Duodenal mucosa (tissue), 2 donors: ENCODE measurements around the gene TMEM131.

Experiments
- H3K27ac ChIP-seq: one replicate; pipeline ENCODE4 v1.7.0; 2013; ENCODE audit warnings: low read depth, low read length
- H3K27me3 ChIP-seq, 2 donors: one replicate each; pipeline ENCODE4 v1.7.0; 2013; ENCODE audit warnings: low read length in 2 of 2, control low read depth in 1 of 2; ENCODE audit not compliant: insufficient read depth in 2 of 2, control insufficient read depth in 1 of 2
- H3K36me3 ChIP-seq, 2 donors: one replicate each; pipeline ENCODE4 v1.7.0; 2013; ENCODE audit warnings: low read length in 2 of 2, control low read depth in 1 of 2; ENCODE audit not compliant: insufficient read depth in 2 of 2, control insufficient read depth in 1 of 2
- H3K4me1 ChIP-seq, 2 donors: one replicate each; pipeline ENCODE4 v1.7.0; 2013; ENCODE audit warnings: low read length in 2 of 2, control low read depth in 1 of 2; ENCODE audit not compliant: insufficient read depth in 2 of 2, control insufficient read depth in 1 of 2
- H3K4me3 ChIP-seq, 2 donors: one replicate each; pipeline ENCODE4 v1.7.0; 2013; ENCODE audit warnings: low read length in 2 of 2, low read depth in 1 of 2
- H3K9ac ChIP-seq, 2 donors: one replicate each; pipeline ENCODE4 v1.7.0; 2013; ENCODE audit warnings: low read length in 2 of 2, low read depth in 1 of 2
- H3K9me3 ChIP-seq, 2 donors: one replicate each; pipeline ENCODE4 v1.7.0; 2013; ENCODE audit warnings: low read length in 2 of 2, control low read depth in 1 of 2; ENCODE audit not compliant: control insufficient read depth in 1 of 2

Gene TMEM131

DNA sequence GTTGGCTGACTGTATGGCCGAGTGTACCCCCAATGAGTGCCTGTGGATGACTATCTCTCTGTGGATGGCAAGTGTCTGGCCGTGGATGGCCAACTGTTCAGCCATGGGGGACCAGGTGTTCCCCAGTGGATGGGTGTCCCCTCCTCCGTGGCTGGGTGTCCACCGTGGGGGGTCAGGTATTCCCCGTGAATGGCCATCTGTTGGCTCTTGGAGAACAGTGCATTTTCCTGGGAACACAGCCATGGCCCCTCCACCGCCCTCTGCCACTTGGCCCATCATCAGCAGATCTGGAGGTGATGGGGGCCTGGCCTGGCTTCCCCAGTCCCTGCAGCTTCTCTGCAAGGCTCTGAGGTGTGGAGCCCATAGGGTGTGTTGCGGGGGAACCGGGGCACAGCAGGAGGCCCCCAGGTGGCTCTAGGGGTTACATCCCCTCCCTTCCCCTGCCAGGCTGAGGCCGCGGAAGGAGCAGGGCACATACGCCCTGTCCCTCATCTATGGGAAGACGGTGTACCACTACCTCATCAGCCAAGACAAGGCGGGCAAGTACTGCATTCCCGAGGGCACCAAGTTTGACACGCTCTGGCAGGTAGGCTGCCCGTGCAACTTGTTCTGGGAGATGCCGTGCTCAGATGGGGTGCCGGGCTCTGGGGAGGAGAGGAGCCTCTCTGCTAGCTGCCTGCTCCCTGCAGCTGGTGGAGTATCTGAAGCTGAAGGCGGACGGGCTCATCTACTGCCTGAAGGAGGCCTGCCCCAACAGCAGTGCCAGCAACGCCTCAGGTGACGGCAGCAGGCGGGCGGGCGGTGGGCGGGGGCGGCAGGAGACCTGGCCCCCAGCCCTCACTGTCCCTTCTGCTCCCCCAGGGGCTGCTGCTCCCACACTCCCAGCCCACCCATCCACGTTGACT lies 263.1 kb downstream of the TMEM131 start:
- Histone ChIP-seq H3K4me3 (no peak overlapping the region), H3K27me3 (no peaks in the 10 kb centered on the region), H3K27ac (no peak overlapping the region), H3K4me1 (peaks cover 0 to 9% of the 10 kb centered on the region in 2 donors), H3K9me3 (no peaks in the 10 kb centered on the region), H3K9ac (no peak overlapping the region), H3K36me3 (no peaks in the 10 kb centered on the region)

DNA sequence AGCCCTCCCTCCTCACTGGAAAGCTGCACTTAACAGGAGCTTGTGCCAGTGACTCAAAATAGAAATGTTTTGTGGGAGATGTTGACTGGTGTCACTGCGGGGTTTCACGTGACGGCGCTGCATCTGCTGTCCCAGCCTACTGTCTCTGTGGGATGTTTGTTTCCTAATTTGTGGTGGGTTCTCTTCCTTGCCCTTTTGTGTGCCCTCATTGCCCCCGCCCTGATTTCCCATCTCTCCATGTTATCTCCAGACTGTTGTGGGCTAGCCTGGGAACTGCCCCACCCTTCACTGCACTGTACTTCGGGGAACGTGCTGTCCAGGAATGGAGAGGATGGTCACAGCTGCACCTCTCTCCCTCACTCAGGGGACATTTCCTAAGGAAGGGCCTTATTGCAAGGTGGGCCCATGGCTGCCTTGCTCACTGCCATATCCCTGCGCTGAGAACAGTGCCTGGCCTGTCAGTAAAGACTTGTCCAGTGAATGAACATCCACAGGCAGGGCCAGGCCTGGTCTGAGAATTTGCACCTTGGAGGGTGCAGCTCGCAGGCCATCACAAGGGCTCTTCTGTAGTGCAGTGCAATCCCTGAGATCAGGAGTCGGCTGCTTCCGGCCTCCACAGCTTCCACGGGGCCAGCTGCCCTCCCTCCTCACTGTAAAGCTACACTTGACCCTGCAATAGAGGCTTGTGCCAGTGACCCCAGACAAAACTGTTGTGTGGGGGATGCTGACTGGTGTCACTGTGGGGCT lies 264.3 kb downstream of the TMEM131 start:
- peaks cover 0 to 4% of the 10 kb centered on the region in 2 donors for H3K36me3 ChIP-seq
- H3K4me1 ChIP-seq: peaks cover 0 to 9% of the 10 kb centered on the region in 2 donors
- H3K27ac ChIP-seq: no peak overlapping the region
- no peak overlapping the region for H3K9ac ChIP-seq
- no peak overlapping the region for H3K4me3 ChIP-seq
- H3K9me3 ChIP-seq: no peaks in the 10 kb centered on the region
- H3K27me3 ChIP-seq: no peaks in the 10 kb centered on the region

DNA sequence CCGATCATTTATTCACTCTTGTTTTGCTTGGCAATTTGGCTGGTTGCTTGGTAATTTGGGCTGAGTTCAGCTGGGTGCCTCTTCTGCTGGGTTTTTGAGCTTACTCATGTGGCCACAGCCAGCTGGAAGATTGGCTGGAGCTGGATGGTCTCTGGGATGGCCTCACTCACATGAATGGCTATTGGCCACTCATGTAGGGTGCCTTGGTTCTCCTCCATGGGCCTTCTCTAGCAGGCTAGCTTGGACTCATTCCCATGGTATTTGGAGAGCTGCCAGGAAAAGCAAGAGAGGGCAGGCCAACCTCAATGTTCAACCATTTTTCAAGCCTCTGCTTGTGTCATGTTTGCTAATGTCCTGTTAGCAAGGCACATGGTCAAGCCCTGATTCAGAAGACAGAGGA lies 265.5 kb downstream of the TMEM131 start:
- Histone ChIP-seq H3K4me1 (peaks cover 0 to 9% of the 10 kb centered on the region in 2 donors), H3K27me3 (no peaks in the 10 kb centered on the region), H3K4me3 (no peak overlapping the region), H3K9ac (no peak overlapping the region), H3K27ac (no peak overlapping the region), H3K36me3 (peaks cover 0 to 4% of the 10 kb centered on the region in 2 donors), H3K9me3 (no peaks in the 10 kb centered on the region)

DNA sequence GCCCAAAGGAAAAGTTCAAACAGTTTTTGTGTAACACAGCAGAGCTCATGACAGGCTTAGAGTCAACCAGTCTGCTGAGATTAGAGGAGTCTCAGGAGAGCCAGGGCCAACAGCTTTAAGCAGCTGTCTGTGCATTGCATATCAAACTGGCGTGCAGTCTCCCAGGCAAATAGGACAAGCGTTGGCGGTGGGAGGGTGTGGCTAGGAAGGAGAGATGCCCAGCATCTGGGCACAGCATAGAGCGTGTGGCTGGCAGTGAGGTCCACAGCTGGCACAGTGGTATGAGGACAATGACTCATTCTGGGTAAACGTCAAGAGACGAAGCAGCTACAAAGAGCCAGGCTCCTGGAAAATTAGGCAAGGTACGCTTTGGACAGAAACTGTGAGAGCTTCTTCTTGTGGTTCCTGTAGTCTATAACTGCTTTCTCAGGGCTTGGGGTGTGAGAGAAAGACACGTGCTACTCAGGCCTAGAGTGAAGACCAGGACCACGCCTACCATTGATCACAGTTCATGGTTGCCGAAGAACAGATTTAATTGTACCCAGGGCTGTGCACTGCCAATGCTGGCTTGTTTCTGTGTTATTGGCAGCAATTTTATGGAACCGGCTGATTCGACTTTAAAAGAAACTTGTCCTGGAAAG lies 267.5 kb downstream of the TMEM131 start:
- Histone ChIP-seq H3K36me3 (peaks cover 0 to 4% of the 10 kb centered on the region in 2 donors), H3K27ac (no peak overlapping the region), H3K9me3 (no peaks in the 10 kb centered on the region), H3K4me3 (no peak overlapping the region), H3K9ac (no peak overlapping the region), H3K27me3 (no peaks in the 10 kb centered on the region), H3K4me1 (peaks cover 0 to 9% of the 10 kb centered on the region in 2 donors)

DNA sequence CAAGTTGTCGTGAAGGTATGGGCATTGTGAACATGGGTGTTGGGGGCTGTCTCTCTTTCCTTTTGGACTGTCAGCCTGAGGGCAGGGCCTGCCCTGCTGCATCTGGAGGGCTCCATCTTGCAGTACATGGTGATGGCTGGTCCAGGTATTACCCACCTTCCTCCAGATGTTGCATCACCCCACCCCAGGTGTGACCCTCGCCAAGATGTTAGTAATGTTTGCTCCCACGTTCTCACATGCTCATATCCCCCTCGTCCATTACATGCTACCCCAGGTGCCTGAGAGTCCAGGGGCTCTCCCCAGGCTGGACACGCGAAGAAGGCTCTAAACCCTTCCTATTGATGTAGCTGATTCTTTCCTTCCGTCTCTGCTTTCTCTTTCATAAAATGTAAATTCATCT lies 268.5 kb downstream of the TMEM131 start:
- H3K9me3 ChIP-seq: no peaks in the 10 kb centered on the region
- no peak overlapping the region for H3K9ac ChIP-seq
- no peak overlapping the region for H3K27ac ChIP-seq
- H3K4me1 ChIP-seq: peaks cover 0 to 9% of the 10 kb centered on the region in 2 donors
- H3K36me3 ChIP-seq: peaks cover 0 to 4% of the 10 kb centered on the region in 2 donors
- no peaks in the 10 kb centered on the region for H3K27me3 ChIP-seq
- H3K4me3 ChIP-seq: no peak overlapping the region

DNA sequence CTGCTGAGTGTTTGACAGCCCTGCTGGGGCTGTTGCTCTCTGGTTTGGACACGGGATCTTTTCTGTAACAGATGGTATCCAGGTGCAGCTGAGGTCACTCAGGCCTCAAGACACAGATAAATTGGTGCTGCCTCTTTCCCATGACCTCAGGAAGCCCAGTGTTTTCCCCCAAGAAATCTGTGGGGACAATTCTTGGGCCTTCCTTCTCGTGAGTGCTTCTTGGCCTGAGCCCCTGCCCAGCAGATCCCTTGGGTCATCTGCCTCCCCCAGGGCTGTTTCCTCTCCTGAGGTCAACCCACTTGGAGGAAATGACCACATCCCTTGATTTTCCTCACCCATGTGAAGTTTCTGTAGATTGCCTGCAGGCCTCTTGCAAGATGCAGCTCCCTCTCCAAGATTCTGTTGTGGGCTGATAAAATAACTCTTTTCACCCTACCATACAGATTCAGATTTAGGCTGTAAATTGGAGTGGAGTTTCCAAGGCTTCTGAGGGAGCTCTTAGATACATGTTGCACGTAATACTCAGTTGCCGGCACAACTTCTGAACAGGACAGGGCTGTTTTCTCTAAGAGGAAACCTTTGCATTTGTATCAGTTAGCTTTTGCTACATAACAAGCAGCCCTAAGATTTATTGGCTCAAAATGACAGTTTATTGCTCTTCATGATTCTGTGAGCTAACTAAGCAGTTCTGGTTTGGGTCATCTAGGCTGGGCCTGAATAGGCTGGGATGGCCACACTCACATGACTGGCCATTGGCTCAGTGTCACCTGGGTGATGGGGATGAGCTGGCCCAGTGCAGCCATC lies 269.3 kb downstream of the TMEM131 start:
- Histone ChIP-seq H3K9me3 (no peaks in the 10 kb centered on the region), H3K4me3 (no peak overlapping the region), H3K4me1 (peaks cover 0 to 9% of the 10 kb centered on the region in 2 donors), H3K27ac (no peak overlapping the region), H3K9ac (no peak overlapping the region), H3K27me3 (no peaks in the 10 kb centered on the region), H3K36me3 (peaks cover 0 to 4% of the 10 kb centered on the region in 2 donors)

DNA sequence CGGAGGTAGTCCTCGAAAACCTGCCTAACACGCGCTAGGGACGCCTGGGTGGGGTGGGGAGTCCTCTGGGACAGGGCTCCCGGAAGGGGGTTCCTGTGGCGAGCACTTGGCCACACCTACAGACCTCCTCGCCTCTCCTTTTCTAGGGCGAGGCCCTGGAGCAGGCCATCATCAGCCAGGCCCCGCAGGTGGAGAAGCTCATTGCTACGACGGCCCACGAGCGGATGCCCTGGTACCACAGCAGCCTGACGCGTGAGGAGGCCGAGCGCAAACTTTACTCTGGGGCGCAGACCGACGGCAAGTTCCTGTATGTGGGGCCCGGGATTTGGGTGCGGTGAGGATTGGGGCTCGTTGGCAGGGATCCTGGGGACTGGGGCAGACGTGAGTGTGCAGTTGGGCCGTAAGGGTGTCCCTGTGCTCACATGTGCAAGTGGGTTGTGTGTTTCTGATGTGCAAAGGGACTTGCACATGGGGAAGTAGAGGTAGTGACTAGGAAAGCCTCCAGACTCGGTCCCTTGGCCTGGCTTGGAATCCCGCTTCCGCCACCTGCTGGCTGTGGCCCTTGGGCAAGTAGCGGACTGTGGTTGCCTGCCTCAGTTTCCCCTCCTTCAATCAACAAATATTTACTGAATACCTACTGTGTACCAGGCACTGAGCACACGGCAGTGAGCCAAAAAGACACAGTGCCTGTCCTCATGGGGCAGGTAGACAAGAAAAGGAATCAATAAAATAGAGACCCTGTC lies 270.6 kb downstream of the TMEM131 start:
- no peak overlapping the region for H3K4me3 ChIP-seq
- peaks cover 0 to 9% of the 10 kb centered on the region in 2 donors for H3K4me1 ChIP-seq
- peaks cover 0 to 4% of the 10 kb centered on the region in 2 donors for H3K36me3 ChIP-seq
- no peaks in the 10 kb centered on the region for H3K9me3 ChIP-seq
- H3K9ac ChIP-seq: no peak overlapping the region
- H3K27me3 ChIP-seq: no peaks in the 10 kb centered on the region
- H3K27ac ChIP-seq: no peak overlapping the region

DNA sequence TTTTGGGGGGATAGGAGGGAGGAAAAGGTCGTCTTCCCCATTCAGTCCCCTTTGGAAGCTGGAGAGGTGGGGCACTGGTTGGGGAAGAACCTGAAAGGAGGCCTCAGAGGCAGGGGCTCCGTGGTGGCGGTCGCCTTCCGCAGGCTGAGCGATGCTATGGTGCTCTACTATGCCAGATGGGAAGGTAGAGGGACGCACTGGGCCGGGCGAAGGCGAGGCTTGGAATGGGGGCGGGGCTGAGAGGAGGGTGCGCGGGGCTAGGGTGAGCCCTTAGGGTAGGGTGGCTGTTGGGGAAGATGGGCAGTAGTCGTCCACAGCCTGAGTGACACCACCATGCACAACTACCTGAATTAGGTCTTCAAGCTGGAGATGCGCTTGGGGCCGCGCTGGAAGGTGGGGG lies 271.2 kb downstream of the TMEM131 start:
- H3K9me3 ChIP-seq: no peaks in the 10 kb centered on the region
- H3K9ac ChIP-seq: no peak overlapping the region
- H3K4me1 ChIP-seq: peaks cover 0 to 9% of the 10 kb centered on the region in 2 donors
- H3K36me3 ChIP-seq: peaks cover 0 to 4% of the 10 kb centered on the region in 2 donors
- H3K27me3 ChIP-seq: no peaks in the 10 kb centered on the region
- H3K4me3 ChIP-seq: no peak overlapping the region
- H3K27ac ChIP-seq: no peak overlapping the region

DNA sequence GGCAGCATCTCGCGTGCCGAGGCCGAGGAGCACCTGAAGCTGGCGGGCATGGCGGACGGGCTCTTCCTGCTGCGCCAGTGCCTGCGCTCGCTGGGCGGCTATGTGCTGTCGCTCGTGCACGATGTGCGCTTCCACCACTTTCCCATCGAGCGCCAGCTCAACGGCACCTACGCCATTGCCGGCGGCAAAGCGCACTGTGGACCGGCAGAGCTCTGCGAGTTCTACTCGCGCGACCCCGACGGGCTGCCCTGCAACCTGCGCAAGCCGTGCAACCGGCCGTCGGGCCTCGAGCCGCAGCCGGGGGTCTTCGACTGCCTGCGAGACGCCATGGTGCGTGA lies 271.7 kb downstream of the TMEM131 start:
- Histone ChIP-seq H3K4me1 (peaks cover 0 to 9% of the 10 kb centered on the region in 2 donors), H3K36me3 (peaks cover 0 to 4% of the 10 kb centered on the region in 2 donors), H3K27ac (no peak overlapping the region), H3K27me3 (no peaks in the 10 kb centered on the region), H3K4me3 (no peak overlapping the region), H3K9me3 (no peaks in the 10 kb centered on the region), H3K9ac (no peak overlapping the region)
